HK-2 (cell line): ENCODE results near the gene LINC00237.

Experiments used
- DNase-seq: peaks from one replicate; pipeline ENCODE4 v3.0.0-alpha.2; 2018; ENCODE audit not compliant: unreplicated experiment

Gene LINC00237

GRCh38 chr20:21106171-21107017 lies at the start of gene LINC00237:
Gene LINC00237 (minus strand): TSS chr20:21106358.
- no peak for DNase-seq

- DNase-seq, result no peak
These were observed 49.1 kb upstream of the LINC00237 start for GRCh38 chr20:21155268-21155667.

GRCh38 chr20:21154692-21155091 lies 48.5 kb upstream of the LINC00237 start:
- DNase-seq, result no peak

GRCh38 chr20:21151791-21152190 lies 45.6 kb upstream of the LINC00237 start:
- no peak for DNase-seq

- DNase-seq, result no peak
These were observed 43.2 kb upstream of the LINC00237 start for GRCh38 chr20:21149344-21149743.

DNA sequence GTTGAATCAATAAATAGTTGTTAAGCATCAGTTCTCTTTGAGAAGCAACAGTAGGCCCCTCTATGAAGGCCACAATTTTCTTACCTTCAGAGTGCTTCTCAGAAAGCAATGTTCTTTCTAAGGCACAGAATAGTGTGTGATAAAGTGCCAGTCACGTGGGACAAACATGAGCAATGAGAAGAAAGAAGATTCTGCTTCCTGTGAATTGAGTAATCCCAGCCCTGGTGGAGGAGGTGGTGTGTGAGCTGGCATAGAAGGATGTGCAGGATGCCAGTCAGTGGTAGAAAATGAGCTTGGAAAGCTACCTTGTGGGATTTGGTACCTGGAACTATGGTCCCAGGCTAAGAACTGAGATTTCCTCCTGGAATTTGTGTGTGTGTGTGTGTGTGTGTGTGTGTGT lies 41.4 kb upstream of the LINC00237 start:
- DNase-seq, result no peak

DNA sequence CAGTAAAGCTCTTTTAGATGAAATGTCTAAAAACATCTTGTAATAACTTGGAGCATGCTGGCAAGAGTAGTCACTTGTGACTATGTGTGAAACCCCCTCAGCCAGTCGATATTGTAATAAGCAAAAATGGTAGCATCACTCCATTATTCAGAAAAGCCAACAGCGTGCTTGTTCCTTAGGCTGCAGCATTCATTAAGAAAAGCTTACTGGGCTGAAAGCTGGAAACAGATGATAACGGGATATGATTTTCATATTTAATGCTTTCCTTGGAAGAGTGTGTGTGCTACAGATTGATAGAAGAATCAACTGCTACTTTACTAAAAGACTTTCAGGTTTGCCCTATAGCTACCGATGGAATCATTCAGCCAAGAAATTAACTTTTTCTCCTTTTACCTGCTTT lies 40.1 kb upstream of the LINC00237 start:
- no peak for DNase-seq

DNA sequence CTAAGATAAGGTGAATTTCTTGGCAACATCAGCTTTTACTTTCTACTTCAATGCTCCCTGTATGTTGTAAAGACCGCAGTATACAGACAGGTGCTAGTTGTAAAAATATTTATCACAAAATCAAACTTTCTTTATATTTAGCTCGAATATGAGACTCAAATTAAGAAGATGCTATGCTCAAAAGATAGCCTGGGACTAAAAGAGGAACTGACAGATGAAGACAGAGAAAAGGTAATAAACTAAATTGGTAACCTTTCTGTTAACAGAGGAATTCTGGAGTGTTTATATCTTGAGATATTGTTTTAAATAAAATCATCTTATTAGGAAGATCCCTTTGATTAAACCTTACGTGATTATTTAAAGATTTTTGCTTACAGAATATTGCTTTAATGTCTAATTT lies 39.3 kb upstream of the LINC00237 start:
- no peak for DNase-seq

GRCh38 chr20:21143194-21143890 lies 37.2 kb upstream of the LINC00237 start:
- DNase-seq, result no peak

GRCh38 chr20:21141825-21142224 lies 35.7 kb upstream of the LINC00237 start:
- no peak for DNase-seq

DNA sequence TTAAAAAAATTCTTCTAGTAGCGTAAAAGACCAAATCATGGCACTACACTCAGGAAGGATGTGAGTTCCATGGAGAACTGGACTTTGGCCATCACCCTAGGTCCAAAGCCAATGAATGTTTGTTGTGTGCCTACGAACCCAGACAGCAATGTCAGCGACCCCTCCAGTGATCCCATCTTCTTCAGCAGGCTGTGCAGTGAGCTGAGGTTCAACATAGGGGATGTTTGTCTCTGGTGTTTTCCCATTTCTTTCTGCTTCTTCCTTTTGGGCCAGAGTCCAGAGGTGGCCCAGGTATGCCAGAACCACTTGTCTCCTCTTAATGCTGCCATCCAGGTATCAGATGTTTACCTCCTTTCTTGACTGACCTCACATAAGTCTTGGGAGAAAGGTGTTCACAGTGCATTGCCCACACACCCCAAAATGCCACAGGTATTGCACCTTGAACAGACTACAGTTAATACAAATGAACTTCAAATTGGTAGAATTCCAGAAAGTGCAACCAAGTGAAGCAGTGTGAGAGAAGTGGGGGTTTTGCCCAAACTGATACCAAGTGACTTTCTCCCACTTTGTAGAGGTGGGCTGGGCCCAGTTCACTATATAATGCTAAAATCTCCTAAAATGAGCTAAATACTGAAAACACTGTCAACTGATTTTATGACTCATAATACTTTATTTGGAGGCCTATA lies 33.9 kb upstream of the LINC00237 start:
- no peak for DNase-seq

- no peak for DNase-seq
These were observed 30.9 kb upstream of the LINC00237 start for GRCh38 chr20:21137078-21137477.

DNA sequence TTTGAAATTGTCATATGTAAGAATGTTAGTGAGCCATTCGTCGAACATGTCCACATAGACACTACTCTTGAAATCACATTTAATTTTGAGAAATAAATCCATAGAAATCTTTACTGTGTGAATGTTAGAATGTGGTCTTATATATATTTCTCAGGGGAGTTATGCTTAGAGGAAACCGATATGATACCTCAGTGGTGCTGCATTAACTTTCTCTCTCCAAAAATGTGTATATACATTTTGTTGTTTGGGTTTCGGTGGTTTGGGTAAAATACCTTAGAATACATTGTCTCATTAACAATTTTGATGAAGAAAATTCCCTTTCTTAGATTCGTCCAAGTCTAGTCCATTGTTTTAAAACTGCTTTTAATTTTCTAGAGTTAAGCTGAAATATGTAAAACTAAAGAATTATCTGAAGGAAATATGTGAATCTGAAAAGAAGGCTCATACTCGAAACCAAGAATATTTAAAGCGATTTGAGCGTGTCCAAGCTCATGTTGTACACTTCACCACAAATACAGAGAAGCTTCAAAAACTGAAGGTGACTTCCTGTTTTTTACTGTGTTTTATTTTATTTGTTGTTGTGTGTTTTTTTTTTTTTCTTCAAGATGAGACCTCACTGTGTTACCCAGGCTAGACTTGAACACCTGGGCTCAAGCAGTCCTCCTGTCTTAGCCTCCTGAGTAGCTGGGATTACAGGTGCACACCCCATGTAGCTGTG lies 30.0 kb upstream of the LINC00237 start:
- DNase-seq, result no peak

GRCh38 chr20:21134883-21135493 lies 28.8 kb upstream of the LINC00237 start:
- no peak for DNase-seq

GRCh38 chr20:21133917-21134622 lies 27.9 kb upstream of the LINC00237 start:
- DNase-seq, result no peak

DNA sequence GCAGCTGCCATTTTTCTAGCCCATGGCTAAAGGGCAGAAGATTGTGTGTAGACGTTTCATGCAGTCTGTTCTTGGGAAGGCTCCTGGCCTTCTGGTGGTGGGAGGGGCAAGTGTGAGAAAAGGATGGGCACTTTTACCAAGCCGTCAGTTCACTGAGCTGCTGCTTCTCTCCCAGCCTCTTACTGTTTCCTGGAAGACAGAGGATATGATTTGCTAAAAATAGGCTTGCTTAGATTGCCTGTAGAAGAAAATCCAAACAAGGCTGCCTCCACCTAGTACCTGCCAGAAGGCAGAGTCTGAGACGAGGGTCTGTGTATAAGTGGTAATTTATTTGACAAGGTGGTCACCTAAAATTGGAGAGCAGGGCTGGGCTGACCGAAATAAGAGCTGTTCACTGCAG lies 27.2 kb upstream of the LINC00237 start:
- DNase-seq, result no peak

- DNase-seq, result no peak
These were observed 23.7 kb upstream of the LINC00237 start for GRCh38 chr20:21129861-21130260.

GRCh38 chr20:21127201-21127981 lies 21.2 kb upstream of the LINC00237 start:
- no peak for DNase-seq

DNA sequence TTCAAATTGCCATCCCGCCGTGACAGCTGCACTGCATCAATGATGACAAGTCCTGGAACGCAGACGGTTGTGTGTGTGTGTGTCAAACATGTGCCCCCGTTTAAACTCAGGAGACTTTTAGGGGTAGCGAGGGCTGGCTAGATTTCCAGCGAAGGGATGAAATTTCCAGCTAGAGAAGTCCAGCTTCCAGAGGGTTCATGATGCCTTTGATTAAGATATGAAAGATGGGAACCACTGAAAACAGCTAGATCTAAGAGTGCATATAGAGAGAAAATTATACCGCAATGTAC lies 20.4 kb upstream of the LINC00237 start:
- DNase-seq, result no peak

DNA sequence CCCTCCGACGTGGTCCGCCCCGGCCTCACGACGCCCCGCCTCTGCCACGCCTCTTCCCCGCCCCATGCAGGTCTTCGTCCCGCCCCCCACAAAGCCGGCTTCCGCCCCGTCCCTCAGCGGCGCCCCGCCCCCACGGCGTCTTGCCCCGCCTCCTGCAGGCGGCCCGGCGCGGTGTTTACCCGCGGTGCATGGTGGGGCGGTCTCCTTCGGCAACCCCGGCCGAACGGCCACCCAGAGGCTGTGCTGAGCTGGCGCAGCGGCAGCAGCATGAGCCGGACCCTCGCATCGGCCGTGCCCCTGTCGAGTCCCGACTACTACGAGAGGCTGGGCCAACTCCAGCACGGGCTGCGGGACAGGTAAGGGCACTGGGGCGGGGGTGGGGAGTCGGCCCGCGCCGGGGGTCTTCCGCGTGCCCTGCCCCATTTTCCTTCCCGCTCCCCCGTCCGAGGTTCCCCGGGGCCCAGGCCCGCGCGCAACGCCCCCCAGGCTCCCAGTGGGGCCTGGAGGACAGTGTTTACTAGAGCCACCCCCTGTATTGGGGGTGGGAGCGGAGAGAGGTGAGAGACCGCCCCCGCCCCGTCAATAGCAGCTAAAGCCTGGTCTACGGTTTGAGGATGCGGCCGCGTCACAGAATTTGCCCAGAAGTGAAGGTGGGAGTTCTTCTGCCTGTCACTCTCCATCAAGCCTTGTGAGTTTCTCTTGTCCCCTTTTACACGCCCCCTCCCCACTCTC lies 19.9 kb upstream of the LINC00237 start, which contains the start of gene KIZ:
KIZ (plus strand) TSS at position 234 of the 732 bp plus-strand sequence; CDS start at position 268, 34 bp downstream.
- DNase-seq, result peak; percentile 99
